Measurements from ENCODE around the gene ICOS.
"Not testable (repeated sequence)": the region's sequence is repeated elsewhere in the genome, so short reads cannot be mapped to it uniquely, and the experiment has no call there.

Gene ICOS

DNA sequence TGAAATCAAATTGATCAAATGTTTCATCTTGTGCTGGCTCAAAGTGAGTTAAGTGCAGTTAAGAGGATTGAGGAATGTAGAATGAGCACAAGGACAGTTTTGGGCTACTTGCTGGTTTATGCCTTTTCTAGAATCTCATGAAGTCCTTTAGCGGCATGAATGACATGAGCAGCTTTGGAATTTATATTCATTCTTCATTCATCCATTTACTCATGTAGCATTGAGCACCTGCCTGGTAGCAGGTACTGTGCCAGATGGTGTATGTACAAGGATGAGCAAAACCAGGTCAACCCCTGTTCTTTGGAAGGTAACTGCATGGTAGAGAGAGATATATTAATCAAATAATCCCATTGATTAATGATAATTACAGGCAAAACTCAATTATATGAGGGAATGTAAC is 1.2 kb downstream of the ICOS start:
- peak overlapping the region; percentile 7 for H3K4me2 ChIP-seq (ENCODE audit: low read depth, low read length, poor library complexity, severe bottlenecking)
- peaks cover 17% of the 10 kb centered on the region for H3K4me1 ChIP-seq (ENCODE audit: insufficient read depth, low read length, poor library complexity, severe bottlenecking)
- no peak overlapping the region for H3K4me3 ChIP-seq (ENCODE audit: low read length, poor library complexity, severe bottlenecking)
- H3K79me2 ChIP-seq (ENCODE audit: insufficient read depth, low read length): no peaks in the 10 kb centered on the region
- H3F3A ChIP-seq (ENCODE audit: low read depth): no peaks in the 10 kb centered on the region
- H3K9ac ChIP-seq (ENCODE audit: low read depth, low read length, poor library complexity, severe bottlenecking): no peak overlapping the region
- no peaks in the 10 kb centered on the region for H3K27me3 ChIP-seq (ENCODE audit: insufficient read depth, low read length, poor library complexity, severe bottlenecking)
- H3K36me3 ChIP-seq (ENCODE audit: insufficient read depth, low read length): no peaks in the 10 kb centered on the region
- H2AFZ ChIP-seq (ENCODE audit: low read length): no peak overlapping the region
- H3K9me2 ChIP-seq (replicated peaks; ENCODE audit: low read depth, low read length): no peaks in the 10 kb centered on the region
- no peaks in the 10 kb centered on the region for H4K20me1 ChIP-seq (ENCODE audit: insufficient read depth, low read length, poor library complexity, severe bottlenecking)
- TF ChIP-seq, protein P1, sequence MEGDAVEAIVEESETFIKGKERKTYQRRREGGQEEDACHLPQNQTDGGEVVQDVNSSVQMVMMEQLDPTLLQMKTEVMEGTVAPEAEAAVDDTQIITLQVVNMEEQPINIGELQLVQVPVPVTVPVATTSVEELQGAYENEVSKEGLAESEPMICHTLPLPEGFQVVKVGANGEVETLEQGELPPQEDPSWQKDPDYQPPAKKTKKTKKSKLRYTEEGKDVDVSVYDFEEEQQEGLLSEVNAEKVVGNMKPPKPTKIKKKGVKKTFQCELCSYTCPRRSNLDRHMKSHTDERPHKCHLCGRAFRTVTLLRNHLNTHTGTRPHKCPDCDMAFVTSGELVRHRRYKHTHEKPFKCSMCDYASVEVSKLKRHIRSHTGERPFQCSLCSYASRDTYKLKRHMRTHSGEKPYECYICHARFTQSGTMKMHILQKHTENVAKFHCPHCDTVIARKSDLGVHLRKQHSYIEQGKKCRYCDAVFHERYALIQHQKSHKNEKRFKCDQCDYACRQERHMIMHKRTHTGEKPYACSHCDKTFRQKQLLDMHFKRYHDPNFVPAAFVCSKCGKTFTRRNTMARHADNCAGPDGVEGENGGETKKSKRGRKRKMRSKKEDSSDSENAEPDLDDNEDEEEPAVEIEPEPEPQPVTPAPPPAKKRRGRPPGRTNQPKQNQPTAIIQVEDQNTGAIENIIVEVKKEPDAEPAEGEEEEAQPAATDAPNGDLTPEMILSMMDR (conservative IDR thresholded peaks at IDR 0.05; ENCODE audit: low read length): no peak
- no peak for TF ChIP-seq EZH2phosphoT487 (IDR thresholded peaks at IDR 0.05; ENCODE audit: borderline replicate concordance)
- H3K9me3 ChIP-seq (ENCODE audit: insufficient read depth, low read depth, low read length): no peaks in the 10 kb centered on the region

DNA sequence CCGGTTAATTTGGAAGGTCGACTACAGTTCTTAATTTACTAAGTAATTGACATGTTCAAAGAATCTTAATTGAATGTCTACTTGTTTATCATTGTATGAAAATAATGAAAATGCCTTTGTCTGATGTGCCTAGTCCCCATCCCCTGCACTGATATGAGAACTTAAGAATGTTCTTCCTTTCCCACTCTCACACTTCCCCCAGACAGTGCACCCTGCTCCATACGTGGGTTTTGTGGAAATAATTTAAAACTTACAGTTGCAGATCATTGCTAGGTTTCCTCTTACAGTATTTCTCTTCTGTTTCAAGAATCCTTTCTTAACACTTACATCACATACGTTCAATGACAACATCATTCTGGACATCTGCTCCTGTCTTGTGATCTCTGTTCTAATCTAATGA is 3.5 kb downstream of the ICOS start:
- Histone ChIP-seq H3K4me3 (ENCODE audit: low read length, poor library complexity, severe bottlenecking) (no peak overlapping the region), H3K27me3 (ENCODE audit: insufficient read depth, low read length, poor library complexity, severe bottlenecking) (no peaks in the 10 kb centered on the region), H3K9ac (ENCODE audit: low read depth, low read length, poor library complexity, severe bottlenecking) (no peak overlapping the region), H3K79me2 (ENCODE audit: insufficient read depth, low read length) (no peaks in the 10 kb centered on the region), H3K9me2 (replicated peaks; ENCODE audit: low read depth, low read length) (no peaks in the 10 kb centered on the region), H3K4me2 (ENCODE audit: low read depth, low read length, poor library complexity, severe bottlenecking) (no peak overlapping the region), H2AFZ (ENCODE audit: low read length) (no peak overlapping the region), H4K20me1 (ENCODE audit: insufficient read depth, low read length, poor library complexity, severe bottlenecking) (no peaks in the 10 kb centered on the region), H3K4me1 (ENCODE audit: insufficient read depth, low read length, poor library complexity, severe bottlenecking) (peaks cover 10% of the 10 kb centered on the region), H3F3A (ENCODE audit: low read depth) (no peaks in the 10 kb centered on the region), H3K9me3 (ENCODE audit: insufficient read depth, low read depth, low read length) (no peaks in the 10 kb centered on the region), H3K36me3 (ENCODE audit: insufficient read depth, low read length) (no peaks in the 10 kb centered on the region)
- no peak for TF ChIP-seq EZH2phosphoT487 (IDR thresholded peaks at IDR 0.05; ENCODE audit: borderline replicate concordance)
- TF ChIP-seq, protein P1 (conservative IDR thresholded peaks at IDR 0.05; ENCODE audit: low read length): no peak

DNA sequence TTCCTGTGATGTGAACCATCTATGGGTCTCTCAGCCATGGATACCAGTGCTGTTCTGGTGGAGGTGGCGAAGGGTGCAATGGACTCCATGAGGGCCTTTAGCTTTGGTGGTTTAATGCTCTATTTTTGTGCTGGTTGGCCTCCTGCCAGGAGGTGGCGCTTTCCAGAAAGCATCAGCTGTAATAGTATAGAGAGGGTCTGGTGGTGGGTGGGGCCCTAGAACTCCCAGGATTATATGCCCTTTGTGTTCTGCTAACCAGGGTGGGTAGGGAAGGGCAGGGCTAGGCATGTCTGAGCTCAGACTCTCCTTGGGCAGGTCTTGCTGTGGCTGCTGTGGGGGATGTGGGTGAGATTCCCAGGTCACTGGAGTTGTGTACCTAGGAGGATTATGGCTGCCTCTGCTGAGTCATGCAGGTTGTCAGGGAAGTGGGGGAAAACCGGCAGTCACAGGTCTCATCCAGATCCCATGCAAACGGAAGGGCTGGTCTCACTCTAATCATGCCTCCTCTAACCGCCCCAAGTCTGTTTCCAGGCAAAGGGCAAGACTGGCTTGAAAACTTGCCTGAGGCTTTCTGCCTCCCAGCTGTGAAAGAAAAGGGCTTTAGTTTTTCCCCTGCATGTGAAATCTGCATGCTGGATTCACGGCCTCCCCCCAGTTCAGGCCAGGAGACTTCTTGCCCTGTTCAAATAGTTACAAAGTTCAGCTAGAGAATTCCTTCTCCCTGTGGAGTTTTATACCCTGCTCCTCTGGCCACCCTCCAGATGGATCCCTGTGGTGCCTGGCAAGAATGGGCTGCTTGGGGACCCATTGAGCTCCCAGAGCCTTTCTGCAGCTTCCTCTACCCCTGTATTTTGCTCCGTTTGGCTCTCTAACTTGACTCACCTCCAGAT is 7.2 kb downstream of the ICOS start:
- H3K9me3 ChIP-seq (ENCODE audit: insufficient read depth, low read depth, low read length); H4K20me1 ChIP-seq (ENCODE audit: insufficient read depth, low read length, poor library complexity, severe bottlenecking); H3K36me3 ChIP-seq (ENCODE audit: insufficient read depth, low read length); H3K27me3 ChIP-seq (ENCODE audit: insufficient read depth, low read length, poor library complexity, severe bottlenecking); H3K9ac ChIP-seq (ENCODE audit: low read depth, low read length, poor library complexity, severe bottlenecking); H3K9me2 ChIP-seq (replicated peaks; ENCODE audit: low read depth, low read length); H3K4me3 ChIP-seq (ENCODE audit: low read length, poor library complexity, severe bottlenecking); H3K4me2 ChIP-seq (ENCODE audit: low read depth, low read length, poor library complexity, severe bottlenecking); H2AFZ ChIP-seq (ENCODE audit: low read length); H3F3A ChIP-seq (ENCODE audit: low read depth); H3K79me2 ChIP-seq (ENCODE audit: insufficient read depth, low read length): not testable (repeated sequence)
- peaks cover 11% of the 10 kb centered on the region for H3K4me1 ChIP-seq (ENCODE audit: insufficient read depth, low read length, poor library complexity, severe bottlenecking)
- TF ChIP-seq, protein P1 (conservative IDR thresholded peaks at IDR 0.05; ENCODE audit: low read length): peak; percentile 46
